ENCODE results near the gene ISYNA1. TPM values are rescaled to one million over a fixed set of nuclear protein-coding genes. Genes with fewer than 3 reads are reported as not detected.

ISYNA1 gene
- total and polyA plus RNA-seq, 8 donors = 7.8 to 47.3 (median 15.4) TPM

GRCh38 chr19:18473003-18473705 is 35.2 kb upstream of the ISYNA1 start:
- intact Hi-C loops (cut with DNase I; ENCODE audit: low total_unique reads) = no loop called here
- peaks cover 48 to 84% (median 67%) of the 10 kb centered on the region in 4 donors for H3K4me1 ChIP-seq
- H3K27ac ChIP-seq = peak overlapping the region; percentile 6 to 92 (median 61)
- H3K27me3 ChIP-seq = no peaks in the 10 kb centered on the region
- TF ChIP-seq EP300 (IDR thresholded peaks at IDR 0.05) = no peak
- TF ChIP-seq POLR2AphosphoS5 (IDR thresholded peaks at IDR 0.05) = no peak
- TF ChIP-seq CTCF (IDR thresholded peaks at IDR 0.05) = no peak
- TF ChIP-seq POLR2A (IDR thresholded peaks at IDR 0.05) = no peak
- DNase-seq = no peak
- H3K9me3 ChIP-seq = no peaks in the 10 kb centered on the region
- H3K4me3 ChIP-seq = no peak overlapping the region
- WGBS, 5 donors = 59 to 82% (median 77%) methylated on average over 8 of the region's 8 CpGs
- H3K36me3 ChIP-seq = peaks cover 3 to 33% (median 29%) of the 10 kb centered on the region in 4 donors

DNA sequence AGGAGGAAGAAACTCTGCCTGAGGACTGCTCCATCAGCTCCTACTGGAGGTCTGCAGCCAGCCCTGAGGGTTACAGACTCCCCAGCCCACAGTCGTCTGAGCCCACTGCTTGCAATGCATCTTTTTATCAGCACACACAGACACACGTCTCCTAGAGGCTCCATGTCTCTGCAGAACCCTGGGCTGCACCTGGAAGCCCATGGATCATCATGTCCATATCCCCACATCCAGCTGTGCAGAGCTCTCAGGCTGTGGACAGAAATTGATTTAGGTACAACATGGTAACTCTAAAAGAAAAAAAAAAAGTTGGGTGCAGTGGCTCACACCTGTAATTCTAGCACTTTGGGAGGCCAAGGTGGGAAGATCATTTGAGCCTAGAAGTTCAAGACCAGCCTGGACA is 32.9 kb upstream of the ISYNA1 start:
- WGBS, 5 donors = 56 to 100% (median 64%) methylated on average over 1 to 2 of the region's 2 CpGs
- no peaks in the 10 kb centered on the region for H3K9me3 ChIP-seq
- no peak for TF ChIP-seq CTCF (IDR thresholded peaks at IDR 0.05)
- TF ChIP-seq POLR2A (IDR thresholded peaks at IDR 0.05) = no peak
- TF ChIP-seq POLR2AphosphoS5 (IDR thresholded peaks at IDR 0.05) = no peak
- no peak for TF ChIP-seq EP300 (IDR thresholded peaks at IDR 0.05)
- no peak for DNase-seq
- no peak overlapping the region for H3K4me3 ChIP-seq
- peaks cover 51 to 81% (median 69%) of the 10 kb centered on the region in 4 donors for H3K4me1 ChIP-seq
- no peaks in the 10 kb centered on the region for H3K27me3 ChIP-seq
- peak overlapping the region in 2 of 5 donors; percentile 20 to 40 for H3K27ac ChIP-seq
- intact Hi-C loops (cut with DNase I; ENCODE audit: low total_unique reads) = no loop called here
- peaks cover 3 to 33% (median 29%) of the 10 kb centered on the region in 4 donors for H3K36me3 ChIP-seq

- Histone ChIP-seq H3K36me3 (peaks cover 3 to 44% (median 37%) of the 10 kb centered on the region in 4 donors), H3K9me3 (no peaks in the 10 kb centered on the region), H3K27ac (peak overlapping the region in 4 of 5 donors; percentile 17 to 85 (median 39)), H3K27me3 (no peaks in the 10 kb centered on the region), H3K4me1 (peaks cover 61 to 81% (median 70%) of the 10 kb centered on the region in 4 donors), H3K4me3 (no peak overlapping the region)
- peak; percentile 72 to 86 for DNase-seq
- intact Hi-C loops (cut with DNase I; ENCODE audit: low total_unique reads) = loop anchor here (10.0 kb wide), 1 partner anchor 96 kb away; no protein-coding TSS in a partner anchor
- 51 to 79% (median 62%) methylated on average over 21 to 28 of the region's 28 CpGs for WGBS, 5 donors
- TF ChIP-seq CTCF (IDR thresholded peaks at IDR 0.05) = peak in 5 of 7 experiments; percentile 56 to 86 (median 66)
- TF ChIP-seq EP300 (IDR thresholded peaks at IDR 0.05) = no peak
These were observed 31.3 kb upstream of the ISYNA1 start for GRCh38 chr19:18469069-18469846.

GRCh38 chr19:18468517-18468916 is 30.6 kb upstream of the ISYNA1 start:
- no peak for TF ChIP-seq POLR2A (IDR thresholded peaks at IDR 0.05)
- TF ChIP-seq POLR2AphosphoS5 (IDR thresholded peaks at IDR 0.05) = no peak
- TF ChIP-seq CTCF (IDR thresholded peaks at IDR 0.05) = no peak
- TF ChIP-seq EP300 (IDR thresholded peaks at IDR 0.05) = no peak
- no peak for DNase-seq
- Histone ChIP-seq H3K36me3 (peaks cover 3 to 51% (median 39%) of the 10 kb centered on the region in 4 donors), H3K27me3 (no peaks in the 10 kb centered on the region), H3K9me3 (no peaks in the 10 kb centered on the region), H3K4me3 (no peak overlapping the region), H3K4me1 (peaks cover 63 to 81% (median 67%) of the 10 kb centered on the region in 4 donors), H3K27ac (peak overlapping the region in 2 of 5 donors; percentile 42 to 85)
- WGBS, 5 donors = 46 to 69% (median 56%) methylated on average over 3 of the region's 3 CpGs
- intact Hi-C loops (cut with DNase I; ENCODE audit: low total_unique reads) = loop anchor here (10.0 kb wide), 1 partner anchor 96 kb away; no protein-coding TSS in a partner anchor
